ENCODE data around the gene TBC1D4.
"Not testable (repeated sequence)": the region's sequence is repeated elsewhere in the genome, so short reads cannot be mapped to it uniquely, and the experiment has no call there.

TBC1D4 gene

GRCh38 chr13:75437582-75438318 lies 44.2 kb downstream of the TBC1D4 start:
- no peak for DNase-seq (ENCODE audit: extremely low read depth, low read depth)
- TF ChIP-seq CTCF (IDR thresholded peaks at IDR 0.05; ENCODE audit: low read depth, low read length), result no peak

- DNase-seq (ENCODE audit: extremely low read depth, low read depth), result not testable (repeated sequence)
Measured at GRCh38 chr13:75434126-75434525, 47.8 kb downstream of the TBC1D4 start.

- no peak for DNase-seq (ENCODE audit: extremely low read depth, low read depth)
- TF ChIP-seq CTCF (IDR thresholded peaks at IDR 0.05; ENCODE audit: low read depth, low read length), result no peak
Measured at GRCh38 chr13:75432811-75433244, 49.1 kb downstream of the TBC1D4 start.

GRCh38 chr13:75432045-75432444 lies 49.9 kb downstream of the TBC1D4 start:
- no peak for TF ChIP-seq CTCF (IDR thresholded peaks at IDR 0.05; ENCODE audit: low read depth, low read length)
- no peak for DNase-seq (ENCODE audit: extremely low read depth, low read depth)

GRCh38 chr13:75430436-75431209 lies 51.3 kb downstream of the TBC1D4 start:
- TF ChIP-seq CTCF (IDR thresholded peaks at IDR 0.05; ENCODE audit: low read depth, low read length), result no peak
- no peak for DNase-seq (ENCODE audit: extremely low read depth, low read depth)

- no peak for TF ChIP-seq CTCF (IDR thresholded peaks at IDR 0.05; ENCODE audit: low read depth, low read length)
- no peak for DNase-seq (ENCODE audit: extremely low read depth, low read depth)
Measured at GRCh38 chr13:75426421-75426820, 55.5 kb downstream of the TBC1D4 start.

- DNase-seq (ENCODE audit: extremely low read depth, low read depth), result no peak
- no peak for TF ChIP-seq CTCF (IDR thresholded peaks at IDR 0.05; ENCODE audit: low read depth, low read length)
Measured at GRCh38 chr13:75425216-75426009, 56.6 kb downstream of the TBC1D4 start.

Data from AG09319 (cell line).